ENCODE measurements around the gene CSAG2.
"Not testable (repeated sequence)": the region's sequence is repeated elsewhere in the genome, so short reads cannot be mapped to it uniquely, and the experiment has no call there.

Gene CSAG2

GRCh38 chrX:152709173-152709572 is at the start of gene CSAG2:
Gene CSAG2, minus strand, starts transcription at chrX:152709273. Its CDS starts 161 bp downstream, at chrX:152709112.
- DNase-seq = not testable (repeated sequence)

- DNase-seq = not testable (repeated sequence)
These were observed 45.8 kb upstream of the CSAG2 start for GRCh38 chrX:152754871-152755270.

GRCh38 chrX:152753686-152754650 is 44.9 kb upstream of the CSAG2 start, which contains the start of gene MAGEA2:
Gene MAGEA2, minus strand, starts transcription at chrX:152753842. Its CDS starts 2,479 bp downstream, at chrX:152751363.
- not testable (repeated sequence) for DNase-seq

DNA sequence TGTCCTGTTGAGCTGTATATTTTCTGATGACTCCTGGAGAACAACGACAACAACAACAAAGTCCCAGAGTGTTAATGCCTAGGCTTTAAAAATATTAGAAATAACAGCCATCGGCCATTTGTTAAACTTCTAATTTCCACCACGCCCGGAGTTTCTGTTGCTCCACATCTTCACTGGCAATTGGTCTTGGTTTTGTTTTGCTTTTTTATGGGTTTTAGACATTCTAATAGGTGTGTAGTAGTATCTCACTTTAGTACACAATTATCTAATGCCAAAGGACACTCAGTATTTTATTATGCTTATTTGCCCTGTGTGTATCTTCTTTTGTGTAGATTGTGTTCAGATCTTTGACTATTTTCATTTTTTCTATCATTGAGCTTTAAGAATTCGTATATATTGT is 29.5 kb upstream of the CSAG2 start:
- DNase-seq = no peak

DNA sequence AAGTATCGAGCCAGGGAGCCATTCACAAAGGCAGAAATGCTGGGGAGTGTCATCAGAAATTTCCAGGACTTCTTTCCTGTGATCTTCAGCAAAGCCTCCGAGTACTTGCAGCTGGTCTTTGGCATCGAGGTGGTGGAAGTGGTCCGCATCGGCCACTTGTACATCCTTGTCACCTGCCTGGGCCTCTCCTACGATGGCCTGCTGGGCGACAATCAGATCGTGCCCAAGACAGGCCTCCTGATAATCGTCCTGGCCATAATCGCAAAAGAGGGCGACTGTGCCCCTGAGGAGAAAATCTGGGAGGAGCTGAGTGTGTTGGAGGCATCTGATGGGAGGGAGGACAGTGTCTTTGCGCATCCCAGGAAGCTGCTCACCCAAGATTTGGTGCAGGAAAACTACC is 27.5 kb upstream of the CSAG2 start:
- DNase-seq = not testable (repeated sequence)

- no peak for DNase-seq
These were observed 26.9 kb upstream of the CSAG2 start for GRCh38 chrX:152735860-152736511.

GRCh38 chrX:152735101-152735500 is 26.0 kb upstream of the CSAG2 start:
- DNase-seq = no peak

DNA sequence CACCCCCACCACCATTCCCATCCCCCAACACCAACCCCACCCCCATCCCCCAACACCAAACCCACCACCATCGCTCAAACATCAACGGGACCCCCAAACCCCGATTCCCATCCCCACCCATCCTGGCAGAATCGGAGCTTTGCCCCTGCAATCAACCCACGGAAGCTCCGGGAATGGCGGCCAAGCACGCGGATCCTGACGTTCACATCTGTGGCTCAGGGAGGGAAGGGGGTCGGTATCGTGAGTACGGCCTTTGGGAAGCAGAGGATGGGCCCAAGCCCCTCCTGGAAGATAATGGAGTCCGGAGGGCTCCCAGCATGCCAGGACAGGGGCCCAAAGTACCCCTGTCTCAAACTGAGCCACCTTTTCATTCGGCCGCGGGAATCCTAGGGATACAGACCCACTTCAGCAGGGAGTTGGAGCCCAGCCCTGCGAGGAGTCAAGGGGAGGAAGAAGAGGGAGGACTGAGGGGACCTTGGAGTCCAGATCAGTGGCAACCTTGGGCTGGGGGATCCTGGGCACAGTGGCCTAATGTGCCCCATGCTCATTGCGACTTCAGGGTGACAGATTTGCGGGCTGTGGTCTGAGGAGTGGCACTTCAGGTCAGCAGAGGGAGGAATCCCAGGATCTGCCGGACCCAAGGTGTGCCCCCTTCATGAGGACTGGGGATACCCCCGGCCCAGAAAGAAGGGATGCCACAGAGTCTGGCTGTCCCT is 25.2 kb upstream of the CSAG2 start:
- DNase-seq = not testable (repeated sequence)

- no peak for DNase-seq
These were observed 24.3 kb upstream of the CSAG2 start, which contains the start of the genes CSAG1 and MAGEA12 for GRCh38 chrX:152733261-152733975. Gene CSAG1, minus strand, starts transcription at chrX:152733721. Its CDS starts 1,261 bp downstream, at chrX:152732460. Gene MAGEA12, plus strand, starts transcription at chrX:152733757. Its CDS starts 2,405 bp downstream, at chrX:152736162.

DNA sequence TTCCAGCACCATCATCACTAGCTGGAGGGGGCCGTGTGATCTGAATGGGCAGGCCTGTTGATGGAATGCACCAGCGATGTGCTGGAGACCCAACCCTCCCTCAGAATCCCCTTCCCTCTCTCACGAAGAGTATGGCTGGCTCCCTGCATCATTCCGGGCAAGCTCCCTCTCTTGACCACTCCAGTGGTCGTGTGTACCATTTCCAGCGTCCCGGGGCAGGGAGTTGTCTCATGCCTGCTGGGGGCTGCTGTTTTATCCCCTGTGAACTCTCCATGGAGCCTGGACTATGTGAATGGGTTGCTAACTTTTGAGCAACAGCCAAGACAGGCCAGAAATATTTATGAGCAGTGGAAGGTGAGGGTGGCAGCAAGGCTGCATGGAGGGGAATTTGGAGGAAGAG is 16.3 kb upstream of the CSAG2 start:
- DNase-seq = no peak

DNA sequence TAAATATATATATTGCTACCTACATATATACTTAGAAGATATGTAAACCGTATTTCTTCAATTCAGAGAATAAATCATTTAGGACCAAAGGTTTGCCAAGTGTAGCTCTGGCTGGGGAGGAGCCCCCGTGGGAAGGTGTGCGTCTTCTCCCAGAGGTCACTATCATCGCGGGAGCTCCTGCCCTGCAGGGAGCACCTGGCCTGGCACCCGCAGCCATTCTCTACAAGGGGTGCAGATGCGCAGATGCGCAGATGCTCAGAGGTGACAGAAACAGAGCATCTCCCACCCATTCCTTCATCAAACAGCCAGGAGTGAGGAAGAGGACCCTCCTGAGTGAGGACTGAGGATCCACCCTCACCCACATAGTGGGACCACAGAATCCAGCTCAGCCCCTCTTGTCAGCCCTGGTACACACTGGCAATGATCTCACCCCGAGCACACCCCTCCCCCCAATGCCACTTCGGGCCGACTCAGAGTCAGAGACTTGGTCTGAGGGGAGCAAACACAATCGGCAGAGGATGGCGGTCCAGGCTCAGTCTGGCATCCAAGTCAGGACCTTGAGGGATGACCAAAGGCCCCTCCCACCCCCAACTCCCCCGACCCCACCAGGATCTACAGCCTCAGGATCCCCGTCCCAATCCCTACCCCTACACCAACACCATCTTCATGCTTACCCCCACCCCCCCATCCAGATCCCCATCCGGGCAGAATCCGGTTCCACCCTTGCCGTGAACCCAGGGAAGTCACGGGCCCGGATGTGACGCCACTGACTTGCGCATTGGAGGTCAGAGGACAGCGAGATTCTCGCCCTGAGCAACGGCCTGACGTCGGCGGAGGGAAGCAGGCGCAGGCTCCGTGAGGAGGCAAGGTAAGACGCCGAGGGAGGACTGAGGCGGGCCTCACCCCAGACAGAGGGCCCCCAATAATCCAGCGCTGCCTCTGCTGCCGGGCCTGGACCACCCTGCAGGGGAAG is 5.0 kb upstream of the CSAG2 start, which contains the start of gene MAGEA2B:
TSS of gene MAGEA2B (plus strand) at position 814 of the 973 bp plus-strand sequence. CDS start 2,479 bp downstream, outside the sequence.
- DNase-seq = not testable (repeated sequence)

DNA sequence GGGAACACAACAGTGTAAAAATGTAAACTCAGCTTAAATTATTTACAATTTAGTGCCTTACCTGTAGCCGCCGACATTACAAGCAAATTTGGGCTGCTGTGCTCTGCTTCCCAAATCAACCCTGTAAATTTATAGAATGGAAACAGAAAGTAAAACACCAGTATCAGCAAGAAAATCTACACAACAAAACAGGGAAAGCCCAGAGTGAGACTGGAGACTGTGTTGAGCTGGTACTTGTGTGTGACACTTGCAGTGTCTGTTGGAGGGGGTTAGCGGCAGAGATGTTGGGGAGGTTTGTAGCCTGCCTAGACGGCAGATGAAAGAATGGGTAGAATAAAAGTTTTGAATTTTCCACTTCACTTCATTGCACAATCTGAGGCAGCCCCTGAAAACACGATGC is 4.1 kb upstream of the CSAG2 start:
- DNase-seq = not testable (repeated sequence)

DNA sequence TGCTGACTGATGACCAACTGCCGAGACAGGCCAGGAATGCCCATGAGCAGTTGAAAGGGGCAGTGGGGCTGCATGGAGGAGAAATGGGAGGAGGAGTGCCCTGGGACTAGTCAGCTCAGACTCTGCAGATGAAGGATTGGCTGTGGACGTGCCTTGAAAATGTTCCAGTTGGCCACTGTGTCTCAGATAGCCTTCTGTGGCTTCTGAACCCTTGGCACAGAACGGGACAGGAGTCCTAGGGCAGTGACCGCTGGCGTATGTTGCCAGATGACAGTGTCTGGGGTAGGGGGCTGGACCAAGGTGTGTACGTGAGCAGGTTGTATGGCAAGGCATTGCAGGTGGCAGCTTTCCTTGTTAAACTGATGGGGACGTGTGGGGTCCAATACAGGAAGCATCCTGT is 2.6 kb downstream of the CSAG2 start:
- not testable (repeated sequence) for DNase-seq

DNA sequence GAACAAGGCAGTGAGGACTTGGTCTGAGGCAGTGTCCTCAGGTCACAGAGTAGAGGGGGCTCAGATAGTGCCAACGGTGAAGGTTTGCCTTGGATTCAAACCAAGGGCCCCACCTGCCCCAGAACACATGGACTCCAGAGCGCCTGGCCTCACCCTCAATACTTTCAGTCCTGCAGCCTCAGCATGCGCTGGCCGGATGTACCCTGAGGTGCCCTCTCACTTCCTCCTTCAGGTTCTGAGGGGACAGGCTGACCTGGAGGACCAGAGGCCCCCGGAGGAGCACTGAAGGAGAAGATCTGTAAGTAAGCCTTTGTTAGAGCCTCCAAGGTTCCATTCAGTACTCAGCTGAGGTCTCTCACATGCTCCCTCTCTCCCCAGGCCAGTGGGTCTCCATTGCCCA is 8.7 kb downstream of the CSAG2 start:
- DNase-seq = not testable (repeated sequence)

DNA sequence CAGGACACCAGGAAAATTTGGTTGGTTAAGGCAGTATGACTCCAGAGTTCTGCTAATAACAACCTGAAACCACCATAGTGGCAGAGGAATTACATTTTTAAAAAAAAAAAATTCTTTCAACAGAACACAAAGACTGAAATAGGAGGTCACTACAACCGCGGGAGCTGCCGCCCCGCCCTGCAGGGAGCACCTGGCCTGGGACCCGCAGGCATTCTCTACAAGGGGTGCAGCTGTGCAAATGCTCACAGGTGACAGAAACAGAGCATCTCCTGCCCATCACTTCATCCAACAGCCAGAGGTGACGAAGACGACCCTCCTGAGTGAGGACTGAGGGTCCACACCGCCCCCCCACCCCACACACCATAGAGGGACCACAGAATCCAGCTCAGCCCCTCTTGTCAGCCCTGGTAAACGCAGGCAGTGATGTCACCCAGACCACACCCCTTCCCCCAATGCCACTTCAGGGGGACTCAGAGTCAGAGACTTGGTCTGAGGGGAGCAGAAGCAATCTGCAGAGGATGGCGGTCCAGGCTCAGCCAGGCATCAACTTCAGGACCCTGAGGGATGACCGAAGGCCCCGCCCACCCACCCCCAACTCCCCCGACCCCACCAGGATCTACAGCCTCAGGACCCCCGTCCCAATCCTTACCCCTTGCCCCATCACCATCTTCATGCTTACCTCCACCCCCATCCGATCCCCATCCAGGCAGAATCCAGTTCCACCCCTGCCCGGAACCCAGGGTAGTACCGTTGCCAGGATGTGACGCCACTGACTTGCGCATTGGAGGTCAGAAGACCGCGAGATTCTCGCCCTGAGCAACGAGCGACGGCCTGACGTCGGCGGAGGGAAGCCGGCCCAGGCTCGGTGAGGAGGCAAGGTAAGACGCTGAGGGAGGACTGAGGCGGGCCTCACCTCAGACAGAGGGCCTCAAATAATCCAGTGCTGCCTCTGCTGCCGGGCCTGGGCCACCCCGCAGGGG is 10.8 kb downstream of the CSAG2 start, which contains the start of gene MAGEA3:
TSS of gene MAGEA3 (plus strand) at position 843 of the 980 bp plus-strand sequence. CDS start 2,039 bp downstream, outside the sequence.
- DNase-seq = not testable (repeated sequence)

- not testable (repeated sequence) for DNase-seq
These were observed 28.1 kb downstream of the CSAG2 start for GRCh38 chrX:152681012-152681411.

DNA sequence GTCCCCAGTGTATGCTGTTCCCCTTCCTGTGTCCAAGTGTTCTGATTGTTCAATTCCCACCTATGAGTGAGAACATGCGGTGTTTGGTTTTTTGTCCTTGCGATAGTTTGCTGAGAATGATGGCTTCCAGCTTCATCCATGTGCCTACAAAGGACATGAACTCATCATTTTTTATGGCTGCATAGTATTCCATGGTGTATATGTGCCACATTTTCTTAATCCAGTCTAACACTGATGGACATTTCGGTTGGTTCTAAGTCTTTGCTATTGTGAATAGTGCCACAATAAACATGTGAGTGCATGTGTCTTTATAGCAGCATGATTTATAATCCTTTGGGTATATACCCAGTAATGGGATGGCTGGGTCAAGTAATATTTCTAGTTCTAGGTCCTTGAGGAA is 34.4 kb downstream of the CSAG2 start:
- not testable (repeated sequence) for DNase-seq

DNA sequence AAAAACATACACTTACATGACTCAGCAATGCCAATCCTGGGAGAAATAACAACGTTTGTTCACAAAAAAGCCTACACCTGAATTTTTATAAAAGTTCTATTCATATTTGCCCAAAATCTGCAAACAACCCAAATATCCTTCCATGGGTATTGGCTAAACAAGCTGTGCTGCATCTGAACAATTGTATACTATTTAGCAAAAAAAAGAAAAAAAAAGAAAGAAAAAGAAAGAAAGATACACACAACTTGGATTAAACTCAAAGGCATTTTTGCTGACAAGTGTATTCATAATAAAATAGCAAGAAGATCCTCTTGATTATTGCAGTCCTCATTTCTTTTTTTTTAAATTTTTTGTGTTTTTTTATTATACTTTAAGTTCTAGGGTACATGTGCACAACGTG is 34.9 kb downstream of the CSAG2 start:
- no peak for DNase-seq

- DNase-seq = no peak
These were observed 46.0 kb downstream of the CSAG2 start for GRCh38 chrX:152663086-152663485.

Measured in stimulated activated CD4-positive, alpha-beta T cell treated with anti-CD3 and anti-CD28 coated beads, Interleukin-12 subunit alpha, Interleukin-12 subunit beta, amount 100 ng/mL, for 4 hours (primary cell).